Measurements from ENCODE around the gene C14orf180. TPM values are rescaled to one million over a fixed set of nuclear protein-coding genes. Genes with fewer than 3 reads are reported as not detected.

The C14orf180 gene
- total RNA-seq, 3 donors from 2014 or later = 0.19 to 0.61 (median 0.54) TPM

- Histone ChIP-seq H3K36me3 (ENCODE audit: low read depth) (no peaks in the 10 kb centered on the region), H3K4me1 (ENCODE audit: low read depth) (peaks cover 22% of the 10 kb centered on the region), H3K9me3 (no peaks in the 10 kb centered on the region), H3K4me3 (no peak overlapping the region)
- no peak for TF ChIP-seq CTCF (IDR thresholded peaks at IDR 0.05)
- ATAC-seq = no peak
- intact Hi-C loops (cut with DNase I, micrococcal nuclease) = no loop called here
- peak in 2 of 3 donors; percentile 65 for DNase-seq
These were observed 1.4 kb downstream of the C14orf180 start for GRCh38 chr14:104580961-104581360.

- H3K4me1 ChIP-seq (ENCODE audit: low read depth) = peaks cover 17% of the 10 kb centered on the region
- ATAC-seq = no peak
These were observed 2.0 kb downstream of the C14orf180 start for GRCh38 chr14:104581521-104581920.

GRCh38 chr14:104582005-104582404, 2.4 kb downstream of the C14orf180 start:
- H3K9me3 ChIP-seq = no peaks in the 10 kb centered on the region
- no peak for TF ChIP-seq CTCF (IDR thresholded peaks at IDR 0.05)
- ATAC-seq (no peak), DNase-seq (no peak)
- intact Hi-C loops (cut with DNase I, micrococcal nuclease) = no loop called here
- no peak overlapping the region for H3K4me3 ChIP-seq
- no peaks in the 10 kb centered on the region for H3K36me3 ChIP-seq (ENCODE audit: low read depth)
- H3K4me1 ChIP-seq (ENCODE audit: low read depth) = peaks cover 15% of the 10 kb centered on the region

More at GRCh38 chr14:104581521-104581920, 2.0 kb downstream of the C14orf180 start:
- no peaks in the 10 kb centered on the region for H3K36me3 ChIP-seq (ENCODE audit: low read depth)
- intact Hi-C loops (cut with DNase I, micrococcal nuclease) = no loop called here
- no peaks in the 10 kb centered on the region for H3K9me3 ChIP-seq
- DNase-seq = no peak
- no peak overlapping the region for H3K4me3 ChIP-seq
- no peak for TF ChIP-seq CTCF (IDR thresholded peaks at IDR 0.05)

DNA sequence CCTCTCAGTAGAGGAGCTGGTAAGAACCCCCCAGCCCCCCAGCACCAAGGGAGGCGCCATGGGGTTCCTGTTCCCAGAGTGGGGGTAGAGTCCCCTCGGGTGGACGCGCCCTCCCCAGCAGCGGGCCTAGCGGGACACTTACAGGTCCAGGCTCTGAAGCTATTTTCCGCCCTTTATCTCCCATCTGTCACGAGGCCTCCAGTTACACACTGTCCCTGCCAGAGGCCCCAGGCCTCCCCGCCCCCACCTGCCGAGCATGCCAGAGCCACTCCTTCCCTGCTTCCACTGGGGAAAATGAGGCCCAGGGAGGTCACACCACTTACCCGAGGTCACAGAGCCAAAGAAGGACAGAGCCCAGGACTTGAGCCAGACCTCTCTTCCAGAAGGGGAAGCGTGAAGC, 3.1 kb downstream of the C14orf180 start:
- intact Hi-C loops (cut with DNase I, micrococcal nuclease) = no loop called here
- peaks cover 11% of the 10 kb centered on the region for H3K4me1 ChIP-seq (ENCODE audit: low read depth)
- H3K9me3 ChIP-seq = no peaks in the 10 kb centered on the region
- no peaks in the 10 kb centered on the region for H3K36me3 ChIP-seq (ENCODE audit: low read depth)
- TF ChIP-seq CTCF (IDR thresholded peaks at IDR 0.05) = no peak
- no peak for DNase-seq
- H3K4me3 ChIP-seq = no peak overlapping the region
- no peak for ATAC-seq

GRCh38 chr14:104583424-104584306, 4.1 kb downstream of the C14orf180 start:
- peaks cover 8% of the 10 kb centered on the region for H3K4me1 ChIP-seq (ENCODE audit: low read depth)
- no peak overlapping the region for H3K4me3 ChIP-seq
- no peaks in the 10 kb centered on the region for H3K9me3 ChIP-seq
- TF ChIP-seq CTCF (IDR thresholded peaks at IDR 0.05) = no peak
- intact Hi-C loops (cut with DNase I, micrococcal nuclease) = no loop called here
- no peaks in the 10 kb centered on the region for H3K36me3 ChIP-seq (ENCODE audit: low read depth)
- DNase-seq = no peak
- no peak for ATAC-seq

Data from mucosa of descending colon (tissue), 3 donors.